Pancreas (tissue), 10 donors: ENCODE measurements around the gene METTL24. TPM values are rescaled to one million over a fixed set of nuclear protein-coding genes. Genes with fewer than 3 reads are reported as not detected.
"Not testable (repeated sequence)": the region's sequence is repeated elsewhere in the genome, so short reads cannot be mapped to it uniquely, and the experiment has no call there.

Experiments used
- ATAC-seq, 4 donors: fragments of 200-7000 bp; cut with Tn5 transposase; one replicate each; pipeline versions ENCODE4 v1.8.0 to v1.9.1; 2020; ENCODE audit warnings: mild to moderate bottlenecking in 4 of 4, moderate library complexity in 4 of 4
- DNase-seq, 6 donors: peaks; one replicate each; pipeline ENCODE4 v3.0.0-alpha.2; 2020
- FAIRE-seq: peaks from 2 replicates; lab custom pipeline; 2012; peaks lifted over from hg19 to GRCh38; lab: Jason Lieb, UNC
- H3K27ac ChIP-seq, 4 donors: fragments of 200-600 bp; sonication (generic); 1 replicate in 3 of 4; 2 replicates in 1 of 4; pipeline versions ENCODE4 v1.5.0 to v1.8.0; 2020
- H3K27me3 ChIP-seq, 4 donors: fragments of 200-600 bp; one replicate each; pipeline ENCODE4 v1.8.0; 2021
- H3K36me3 ChIP-seq, 3 donors: fragments of 200-600 bp; sonication (generic) in 1 of 3; one replicate each; pipeline versions ENCODE4 v1.5.0 to v1.8.0; 2020 to 2021
- H3K4me1 ChIP-seq, 3 donors: fragments of 200-600 bp; one replicate each; pipeline ENCODE4 v1.8.0; 2021
- H3K4me3 ChIP-seq, 4 donors: fragments of 200-600 bp; sonication (generic) in 2 of 4; one replicate each; pipeline versions ENCODE4 v1.5.0 to v1.8.0; 2020 to 2021
- H3K9me3 ChIP-seq, 4 donors: fragments of 200-600 bp; one replicate each; pipeline ENCODE4 v1.8.0; 2021
- WGBS, 2 donors: extraction: QIAGEN DNeasy Blood & Tissue Kit; methylation state at CpG; one replicate each; pipeline ENCODE4 v1.1.7; 2013; 5-methylcytosine and 5-hydroxymethylcytosine counted together
- intact Hi-C, 3 donors: fragments of 100-400 bp; cut with DNase I; formaldehyde crosslinking; loops; one replicate each; pipeline versions ENCODE4 v1.11.1 to v1.14.2; 2022
- polyA plus RNA-seq, 2 donors: library from polyadenylated mRNA; stranded (reverse); fragments of 200-250 nt; gene quantifications; one replicate each; pipeline ENCODE4 v1.2.3, GENCODE V29; 2013
- total RNA-seq, 6 donors: library from RNA; stranded (reverse); fragmentation: NEBNext Ultra II Directional in 4 of 6; extraction: Animal tissue kit (Norgen Biotek cat#: 25700) in 4 of 6; gene quantifications; one replicate each; pipeline versions ENCODE4 v1.2.1 to v1.2.4, GENCODE V29; 2021 to 2023
- TF ChIP-seq, protein P1 (sequence below), 4 donors: fragments of 200-600 bp; sonication (generic) in 3 of 4; IDR thresholded peaks; one replicate each; pipeline versions ENCODE4 v1.5.0 to v1.8.0; 2021; ENCODE audit warnings: antibody characterized with exemption in 4 of 4
- donor health status: healthy with polysubstance abuse.
- donor health status: DM: no; HTN: no; CAD: no; lungs with moderate emphysema.
- donor health status: DM: no; HTN: no; CAD: no.
- donor health status: control.
- donor health status: control.
- donor health status: Bipolar disorder and iron deficiency.
- donor health status: DM: yes; HTN: yes; CAD: no.
- donor health status: DM: no; HTN: no; CAD: no.
- donor health status: DM: no; HTN: no; CAD: no.
- donor health status: DM: yes; HTN: yes; CAD: no.

The METTL24 gene
- total and polyA plus RNA-seq, 8 donors, result 0.34 to 4.4 (median 1.4) TPM

DNA sequence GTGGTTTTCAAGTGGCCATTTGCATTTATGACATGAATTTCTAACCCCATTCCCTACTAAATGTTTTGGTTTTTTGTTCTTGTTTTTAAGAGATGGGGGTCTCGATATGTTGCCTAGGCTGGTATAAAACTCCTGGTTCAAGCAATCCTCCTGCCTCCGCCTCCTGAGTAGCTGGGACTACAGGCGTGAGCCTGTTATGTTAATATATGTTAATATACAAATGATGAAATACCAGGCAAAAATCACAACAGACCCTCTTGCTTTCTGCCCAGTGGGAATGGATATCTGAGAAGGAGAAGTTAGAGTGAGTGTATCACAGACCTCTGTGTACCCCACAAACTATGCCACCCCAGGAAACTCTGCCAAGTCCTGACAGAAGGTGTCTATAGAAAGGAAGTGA, 111.8 kb downstream of the METTL24 start:
- 95 to 99% methylated on average over 3 of the region's 3 CpGs for WGBS, 2 donors
- ATAC-seq (no peak), DNase-seq (no peak), FAIRE-seq (no peak)
- Histone ChIP-seq H3K36me3 (no peaks in the 10 kb centered on the region), H3K27ac (no peak overlapping the region), H3K4me1 (no peaks in the 10 kb centered on the region), H3K9me3 (no peaks in the 10 kb centered on the region), H3K4me3 (no peak overlapping the region), H3K27me3 (no peaks in the 10 kb centered on the region)
- intact Hi-C loops, result no loop called here
- TF ChIP-seq, protein P1, sequence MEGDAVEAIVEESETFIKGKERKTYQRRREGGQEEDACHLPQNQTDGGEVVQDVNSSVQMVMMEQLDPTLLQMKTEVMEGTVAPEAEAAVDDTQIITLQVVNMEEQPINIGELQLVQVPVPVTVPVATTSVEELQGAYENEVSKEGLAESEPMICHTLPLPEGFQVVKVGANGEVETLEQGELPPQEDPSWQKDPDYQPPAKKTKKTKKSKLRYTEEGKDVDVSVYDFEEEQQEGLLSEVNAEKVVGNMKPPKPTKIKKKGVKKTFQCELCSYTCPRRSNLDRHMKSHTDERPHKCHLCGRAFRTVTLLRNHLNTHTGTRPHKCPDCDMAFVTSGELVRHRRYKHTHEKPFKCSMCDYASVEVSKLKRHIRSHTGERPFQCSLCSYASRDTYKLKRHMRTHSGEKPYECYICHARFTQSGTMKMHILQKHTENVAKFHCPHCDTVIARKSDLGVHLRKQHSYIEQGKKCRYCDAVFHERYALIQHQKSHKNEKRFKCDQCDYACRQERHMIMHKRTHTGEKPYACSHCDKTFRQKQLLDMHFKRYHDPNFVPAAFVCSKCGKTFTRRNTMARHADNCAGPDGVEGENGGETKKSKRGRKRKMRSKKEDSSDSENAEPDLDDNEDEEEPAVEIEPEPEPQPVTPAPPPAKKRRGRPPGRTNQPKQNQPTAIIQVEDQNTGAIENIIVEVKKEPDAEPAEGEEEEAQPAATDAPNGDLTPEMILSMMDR (IDR thresholded peaks at IDR 0.05), result no peak

DNA sequence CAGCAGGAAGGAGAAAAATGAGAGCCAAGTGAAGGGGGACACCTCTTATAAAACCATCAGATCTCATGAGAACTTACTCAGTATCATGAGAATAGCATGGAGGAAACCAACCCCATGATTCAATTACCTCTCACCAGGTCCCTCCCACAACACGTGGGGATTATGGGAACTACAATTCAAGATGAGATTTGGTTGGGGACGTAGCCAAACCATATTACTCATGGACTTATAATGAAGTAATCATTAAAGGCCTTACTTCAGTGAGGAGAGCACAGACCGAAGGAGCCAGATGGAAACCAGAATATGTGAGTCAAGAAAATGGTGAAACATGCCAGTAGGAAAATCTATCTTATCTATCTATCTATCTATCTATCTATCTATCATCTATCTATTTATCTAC, 113.5 kb downstream of the METTL24 start:
- DNase-seq, H3K27me3 ChIP-seq, H3K9me3 ChIP-seq, H3K4me3 ChIP-seq, H3K36me3 ChIP-seq, intact Hi-C loops, FAIRE-seq, H3K27ac ChIP-seq, ATAC-seq, H3K4me1 ChIP-seq: not testable (repeated sequence)
- WGBS, 2 donors, result 87 to 94% methylated on average over 3 of the region's 3 CpGs

DNA sequence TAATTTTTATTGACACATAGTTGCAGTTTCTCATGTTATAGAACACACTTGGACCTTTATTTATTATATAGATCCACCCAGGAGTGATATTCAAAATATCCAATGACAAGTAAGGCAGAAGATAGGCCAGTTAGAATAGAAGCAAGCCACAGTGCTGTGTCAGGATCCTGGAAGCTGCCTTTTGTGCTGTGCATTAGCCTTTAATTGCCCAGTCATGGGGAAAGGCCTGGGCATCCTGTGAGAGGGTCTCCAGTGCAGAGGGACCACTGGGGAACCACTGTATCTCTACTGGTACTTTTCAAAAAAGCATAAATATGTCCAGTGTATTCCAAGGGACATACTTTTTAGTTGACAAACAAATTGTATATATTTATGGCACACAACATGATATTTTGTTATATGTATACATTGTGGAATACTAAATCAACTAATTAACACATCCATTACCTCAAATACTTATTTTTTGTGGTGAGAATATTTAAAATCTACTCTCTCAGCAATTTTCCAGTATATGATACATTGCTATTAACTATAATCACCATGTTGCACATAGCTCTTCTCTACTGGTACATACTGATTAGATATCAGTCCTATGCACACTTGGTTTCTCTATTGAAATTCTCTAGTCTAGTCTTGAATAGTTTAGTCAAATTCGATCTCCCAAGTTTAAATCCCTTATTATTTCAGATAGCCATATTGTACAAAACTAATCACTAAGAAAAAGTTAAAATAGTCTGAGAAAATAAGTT, 118.4 kb downstream of the METTL24 start:
- DNase-seq (no peak), FAIRE-seq (no peak), ATAC-seq (no peak)
- Histone ChIP-seq H3K27ac (no peak overlapping the region), H3K4me1 (no peaks in the 10 kb centered on the region), H3K4me3 (no peak overlapping the region), H3K9me3 (no peaks in the 10 kb centered on the region), H3K36me3 (no peaks in the 10 kb centered on the region), H3K27me3 (no peaks in the 10 kb centered on the region)
- WGBS, 2 donors, result 91 to 100% methylated on average over 1 of the region's 1 CpG
- intact Hi-C loops, result no loop called here
- TF ChIP-seq, protein P1 (IDR thresholded peaks at IDR 0.05), result no peak

DNA sequence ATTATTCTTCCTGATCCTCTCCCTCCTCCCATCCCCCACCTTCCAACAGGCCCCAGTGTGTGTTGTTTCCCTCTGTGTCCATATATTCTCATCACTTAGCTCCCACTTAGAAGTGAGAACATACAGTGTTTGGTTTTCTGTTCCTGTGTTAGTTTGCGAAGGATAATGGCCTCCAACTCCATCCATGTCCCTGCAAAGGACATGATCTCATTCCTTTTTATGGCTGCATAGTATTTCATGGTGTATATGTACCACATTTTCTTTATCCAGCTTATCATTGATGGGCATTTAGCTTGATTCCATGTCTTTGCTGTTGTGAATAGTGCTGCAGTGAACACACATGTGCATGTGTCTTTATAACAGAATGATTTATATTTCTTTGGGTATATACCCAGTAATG, 122.1 kb downstream of the METTL24 start:
- intact Hi-C loops, H3K36me3 ChIP-seq, FAIRE-seq, H3K9me3 ChIP-seq, H3K27ac ChIP-seq, H3K27me3 ChIP-seq, H3K4me1 ChIP-seq, DNase-seq, H3K4me3 ChIP-seq, ATAC-seq: not testable (repeated sequence)
- WGBS, 2 donors, result 96 to 100% methylated on average over 1 of the region's 1 CpG

DNA sequence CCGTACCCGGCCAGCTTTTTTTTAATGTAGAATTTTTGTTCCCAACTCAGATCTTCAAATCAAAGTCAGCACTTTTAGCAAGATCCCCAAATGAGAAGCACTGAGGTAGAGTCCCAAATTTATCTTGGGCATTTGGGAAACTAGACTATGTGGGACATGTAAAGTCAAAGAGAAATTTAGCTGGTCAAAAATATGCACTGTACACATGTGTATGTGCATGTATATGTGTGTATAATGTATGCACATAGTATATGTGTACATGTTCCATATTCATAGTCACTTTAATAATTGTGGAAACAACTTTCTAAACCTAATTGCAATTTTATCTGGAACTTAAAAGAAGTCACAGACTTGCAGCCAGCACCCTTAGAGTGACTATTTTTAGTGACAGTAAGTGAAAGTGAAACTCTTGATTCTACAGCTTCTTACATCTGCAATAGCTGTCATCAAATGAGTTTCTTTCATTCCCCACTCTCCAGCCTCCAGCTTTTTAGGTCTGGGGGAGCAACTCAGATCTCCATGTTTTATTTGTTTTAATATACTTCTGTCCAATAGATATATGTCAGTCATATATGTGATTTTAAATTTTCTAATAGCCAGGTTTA, 124.3 kb downstream of the METTL24 start:
- TF ChIP-seq, protein P1 (IDR thresholded peaks at IDR 0.05), result no peak
- 93 to 95% methylated on average over 2 of the region's 2 CpGs for WGBS, 2 donors
- Histone ChIP-seq H3K4me1 (no peaks in the 10 kb centered on the region), H3K27me3 (no peaks in the 10 kb centered on the region), H3K9me3 (no peaks in the 10 kb centered on the region), H3K4me3 (no peak overlapping the region), H3K36me3 (peaks cover 0 to 3% (median 0%) of the 10 kb centered on the region in 3 donors), H3K27ac (no peak overlapping the region)
- intact Hi-C loops, result no loop called here
- peak in 2 of 4 donors; percentile 35 to 62 for ATAC-seq
- DNase-seq, result no peak
- no peak for FAIRE-seq

DNA sequence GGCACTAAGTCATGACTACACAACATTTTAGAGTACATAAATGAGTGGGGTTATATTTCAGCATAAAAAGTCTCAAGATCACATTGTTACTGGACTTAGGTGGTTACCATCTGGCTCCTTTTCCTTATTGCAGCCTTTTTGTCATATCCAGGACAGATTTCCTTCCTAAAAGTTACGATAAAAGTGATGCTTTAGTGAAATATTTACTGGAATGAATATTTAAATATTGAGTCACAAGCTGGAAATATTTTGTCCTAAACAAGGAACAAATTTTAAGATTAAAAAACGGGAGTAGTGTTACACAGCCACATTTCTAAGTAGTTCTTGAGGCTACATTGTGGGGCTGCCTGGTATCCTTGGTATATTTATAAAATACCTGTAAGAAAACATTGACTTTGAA, 125.7 kb downstream of the METTL24 start:
- H3K27ac ChIP-seq, result no peak overlapping the region
- intact Hi-C loops, result no loop called here
- 79 to 87% methylated on average over 2 of the region's 2 CpGs for WGBS, 2 donors
- peaks cover 0 to 3% (median 0%) of the 10 kb centered on the region in 3 donors for H3K36me3 ChIP-seq
- DNase-seq, result no peak
- H3K4me3 ChIP-seq, result no peak overlapping the region
- H3K9me3 ChIP-seq, result no peaks in the 10 kb centered on the region
- no peak for ATAC-seq
- no peaks in the 10 kb centered on the region for H3K27me3 ChIP-seq
- FAIRE-seq, result no peak
- H3K4me1 ChIP-seq, result no peaks in the 10 kb centered on the region
- TF ChIP-seq, protein P1 (IDR thresholded peaks at IDR 0.05), result no peak
